GM12878 (cell line): ENCODE data around the gene PERM1. TPM values are rescaled to one million over a fixed set of nuclear protein-coding genes. Genes with fewer than 3 reads are reported as not detected.

Source experiments
- ATAC-seq: fragments of 200-7000 bp; cut with Tn5 transposase; 3 replicates; pipeline ENCODE4 v1.9.1; 2020; ENCODE audit warnings: mild to moderate bottlenecking, moderate library complexity
- BruUV-seq: library from RNA; stranded (reverse); fragments of 400-500 nt; replicated peaks from 2 replicates; lab custom pipeline; 2021; lab: Mats Ljungman, UMichigan
- CTCF ChIA-PET: fragments of 300-600 bp; sonication (Branson Sonifier 250); formaldehyde crosslinking; extraction: SDS; loops from one replicate; lab custom pipeline; 2021; ENCODE audit warnings: inconsistent platforms; lab: Yijun Ruan, JAX
- POLR2A ChIA-PET: fragments of 350-600 bp; formaldehyde crosslinking; extraction: SDS; loops from one replicate; lab custom pipeline; 2021; ENCODE audit warnings: inconsistent platforms; lab: Charles Lee
- RAD21 ChIA-PET: fragments of 300-600 bp; sonication (Branson Sonifier 250); formaldehyde crosslinking; loops from one replicate; lab custom pipeline; 2023; ENCODE audit warnings: antibody characterized with exemption; ENCODE audit not compliant: unreplicated experiment; lab: Charles Lee
- SMC1A ChIA-PET: fragments of 300-600 bp; sonication (Branson Sonifier 250); formaldehyde crosslinking; loops from one replicate; lab custom pipeline; 2023; ENCODE audit not compliant: unreplicated experiment, uncharacterized antibody; lab: Charles Lee
- DNase-seq: peaks from one replicate; pipeline ENCODE4 v3.0.0-alpha.2; 2011; ENCODE audit warnings: low read depth, low spot score
- FAIRE-seq: peaks from 3 replicates; lab custom pipeline; 2011; peaks lifted over from hg19 to GRCh38; lab: Jason Lieb, UNC
- H2AFZ ChIP-seq: 2 replicates; pipeline ENCODE4 v1.6.0; 2011; ENCODE audit warnings: low read depth, low read length, control low read depth; ENCODE audit not compliant: control insufficient read depth
- H3K27ac ChIP-seq: 2 replicates; pipeline ENCODE4 v1.5.1; 2011; ENCODE audit warnings: control low read depth; ENCODE audit not compliant: control insufficient read depth, insufficient read depth
- H3K27me3 ChIP-seq, 2 experiments: replicated peaks in 1 of 2; 2 replicates each; pipeline versions ENCODE4 v1.6.0 to v1.6.1; 2011; ENCODE audit warnings: low read length in 1 of 2; ENCODE audit not compliant: control insufficient read depth in 2 of 2, insufficient read depth in 2 of 2
- H3K36me3 ChIP-seq, 2 experiments: 2 replicates each; pipeline ENCODE4 v1.5.1; 2011; ENCODE audit warnings: low read length in 1 of 2; ENCODE audit not compliant: control insufficient read depth in 2 of 2, insufficient read depth in 2 of 2
- H3K4me1 ChIP-seq: 2 replicates; pipeline ENCODE4 v1.6.1; 2011; ENCODE audit warnings: mild to moderate bottlenecking, low read length, moderate library complexity, mixed read lengths; ENCODE audit not compliant: control insufficient read depth, insufficient read depth
- H3K4me2 ChIP-seq: 2 replicates; pipeline ENCODE4 v1.6.0; 2011; ENCODE audit warnings: control low read depth; ENCODE audit not compliant: control insufficient read depth, insufficient read depth
- H3K4me3 ChIP-seq: fragments of 200-600 bp; sonication (generic); 2 replicates; pipeline ENCODE4 v1.5.1; 2016
- H3K79me2 ChIP-seq: 2 replicates; pipeline ENCODE4 v1.6.0; 2011; ENCODE audit warnings: low read length; ENCODE audit not compliant: control insufficient read depth, insufficient read depth
- H3K9ac ChIP-seq: 2 replicates; pipeline ENCODE4 v1.8.0; 2011; ENCODE audit warnings: low read length, control low read depth, mixed read lengths; ENCODE audit not compliant: control insufficient read depth, insufficient read depth
- H3K9me3 ChIP-seq: replicated peaks from 3 replicates; pipeline ENCODE4 v1.5.1; 2011; ENCODE audit warnings: mild to moderate bottlenecking, low read length; ENCODE audit not compliant: control insufficient read depth, insufficient read depth
- H4K20me1 ChIP-seq: 2 replicates; pipeline ENCODE4 v1.6.0; 2011; ENCODE audit not compliant: control insufficient read depth, insufficient read depth
- CBFB ChIP-seq: IDR thresholded peaks from 2 replicates; pipeline ENCODE4 v1.6.1; 2016; ENCODE audit warnings: antibody characterized with exemption, low read depth
- EED ChIP-seq: sonication (generic); IDR thresholded peaks from 2 replicates; pipeline ENCODE4 v1.6.1; 2016; ENCODE audit warnings: antibody characterized with exemption, low read depth
- ESRRA ChIP-seq: IDR thresholded peaks from 2 replicates; pipeline ENCODE4 v1.6.1; 2012; ENCODE audit warnings: mild to moderate bottlenecking, low read length, improper control_type of control experiment
- GATAD2B ChIP-seq: fragments of 450-650 bp; conservative IDR thresholded peaks from 2 replicates; pipeline ENCODE4 v1.6.1; 2017; ENCODE audit warnings: low read depth, mild to moderate bottlenecking, moderate library complexity
- MEF2B ChIP-seq: fragments of 450-650 bp; IDR thresholded peaks from 2 replicates; pipeline ENCODE4 v1.6.1; 2018; ENCODE audit warnings: mild to moderate bottlenecking, moderate library complexity; ENCODE audit not compliant: partially characterized antibody, poor library complexity, severe bottlenecking
- MYC ChIP-seq: IDR thresholded peaks from 2 replicates; pipeline ENCODE4 v1.6.1; 2011; ENCODE audit warnings: mild to moderate bottlenecking, low read length, moderate library complexity, inconsistent platforms; ENCODE audit not compliant: insufficient read depth, insufficient replicate concordance, insufficient read length, severe bottlenecking
- NFYB ChIP-seq: IDR thresholded peaks from 2 replicates; pipeline ENCODE4 v1.6.1; 2011; ENCODE audit warnings: low read depth, mild to moderate bottlenecking, low read length, improper control_type of control experiment, moderate library complexity; ENCODE audit not compliant: insufficient read depth
- PKNOX1 ChIP-seq: fragments of 450-650 bp; IDR thresholded peaks from 2 replicates; pipeline ENCODE4 v1.6.1; 2016; ENCODE audit warnings: mild to moderate bottlenecking
- POU2F2 ChIP-seq: IDR thresholded peaks from 3 replicates; pipeline ENCODE4 v1.6.1; 2011; ENCODE audit warnings: low read depth, mild to moderate bottlenecking, low read length, borderline replicate concordance
- RBBP5 ChIP-seq: fragments of 200-600 bp; sonication (generic); conservative IDR thresholded peaks from 2 replicates; pipeline ENCODE4 v1.6.1; 2016
- RCOR1 ChIP-seq: conservative IDR thresholded peaks from 2 replicates; pipeline ENCODE4 v1.6.1; 2012; ENCODE audit warnings: low read depth, low read length, improper control_type of control experiment
- RUNX3 ChIP-seq: IDR thresholded peaks from 2 replicates; pipeline ENCODE4 v1.6.1; 2012; ENCODE audit warnings: low read length, inconsistent platforms
- SP1 ChIP-seq: IDR thresholded peaks from one replicate; pipeline ENCODE4 v1.6.1; 2011; ENCODE audit warnings: low read depth, low read length
- SREBF1 ChIP-seq: IDR thresholded peaks from 2 replicates; pipeline ENCODE4 v1.6.1; 2012; ENCODE audit warnings: mild to moderate bottlenecking, low read length
- SREBF2 ChIP-seq: IDR thresholded peaks from 2 replicates; pipeline ENCODE4 v1.6.1; 2012; ENCODE audit warnings: mild to moderate bottlenecking, low read length
- SRF ChIP-seq, 2 experiments: IDR thresholded peaks; 2 replicates each; pipeline ENCODE4 v1.6.1; 2011; ENCODE audit warnings: low read depth in 2 of 2, low read length in 2 of 2, mild to moderate bottlenecking in 1 of 2, moderate library complexity in 1 of 2
- TCF12 ChIP-seq: IDR thresholded peaks from 2 replicates; pipeline ENCODE4 v1.6.1; 2011; ENCODE audit warnings: low read depth, mild to moderate bottlenecking, low read length
- WGBS: methylation state at CpG from one replicate; pipeline ENCODE4 v1.1.6; 2016; ENCODE audit warnings: low lambda C conversion rate; ENCODE audit not compliant: insufficient replicate concordance, insufficient coverage; ENCODE audit errors: missing lambda C conversion rate; 5-methylcytosine and 5-hydroxymethylcytosine counted together
- in situ Hi-C: fragments of 300-500 bp; cut with MboI; formaldehyde crosslinking; loops from 9 replicates; pipeline ENCODE4 v1.14.3; 2018; ENCODE audit warnings: mixed read lengths
- intact Hi-C: fragments of 100-400 bp; cut with micrococcal nuclease; formaldehyde crosslinking; loops from one replicate; pipeline ENCODE4 v1.14.2; 2022; ENCODE audit not compliant: unreplicated experiment
- polyA plus RNA-seq, 11 experiments: library from polyadenylated mRNA; depleted of rRNA in 4 of 11; unstranded in 6 of 11; stranded (reverse) in 5 of 11; fragments of >200 nt; fragmentation: Nextera tagmentation in 4 of 11; fragmentation: Illumina TruSeq in 1 of 11; extraction: Ambion mirVana in 4 of 11; extraction: Trizol in 1 of 11; gene quantifications; 1 replicate in 1 of 11; 2 replicates in 10 of 11; pipeline versions ENCODE4 v1.2.1 to v1.2.3, GENCODE V29; 2011 to 2016; ENCODE audit warnings: inconsistent platforms in 2 of 11, missing spikeins in 2 of 11, low read depth in 1 of 11
- total RNA-seq, 4 experiments: library from RNA; depleted of rRNA in 3 of 4; stranded (reverse); fragments of >200 nt in 3 of 4; fragmentation: Illumina TruSeq in 1 of 4; extraction: Trizol in 1 of 4; gene quantifications; 2 replicates each; pipeline versions ENCODE4 v1.2.1 to v1.2.3, GENCODE V29; 2013 to 2021
- TF ChIP-seq, protein P1 (sequence below): fragments of 450-650 bp; IDR thresholded peaks from 2 replicates; pipeline ENCODE4 v1.6.1; 2018; ENCODE audit warnings: mild to moderate bottlenecking, low read depth, moderate library complexity; ENCODE audit not compliant: partially characterized antibody
- TF ChIP-seq, protein P2 (sequence below): IDR thresholded peaks from 2 replicates; pipeline ENCODE4 v1.6.1; 2012; ENCODE audit warnings: low read depth, low read length, improper control_type of control experiment

Gene PERM1
- total and polyA plus RNA-seq, 10 of the 15 experiments (the other 5 are each of a cell fraction or from before 2014, with no cell fraction given): not detected

GRCh38 chr1:1004780-1005697 lies 23.1 kb upstream of the PERM1 start:
- H3K27me3 ChIP-seq: peaks cover 0 to 9% of the 10 kb centered on the region in 2 experiments; a peak in 2 of 4 replicates
- H3K4me2 ChIP-seq: peak overlapping the region; percentile 55
- H3K36me3 ChIP-seq: no peaks in the 10 kb centered on the region
- RAD21 ChIA-PET: no interaction called here
- H2AFZ ChIP-seq: peak overlapping the region; percentile 56
- CTCF ChIA-PET: interaction anchor here (0.6 to 5.6 kb wide), 4 partner anchors 21 to 136 kb away, joined by 3 to 56 read pairs (median 4); partner anchors contain the start of gene PERM1
- in situ Hi-C loops (no loop called here), intact Hi-C loops (no loop called here)
- peaks cover 26% of the 10 kb centered on the region for H3K4me1 ChIP-seq
- H3K27ac ChIP-seq: no peak overlapping the region
- no peak overlapping the region; the same call in 1 of the 2 replicates for H3K9ac ChIP-seq
- BruUV-seq: no TSS peak
- H3K4me3 ChIP-seq: no peak overlapping the region
- no peaks in the 10 kb centered on the region for H4K20me1 ChIP-seq
- POLR2A ChIA-PET: interaction anchor here (0.5 to 5.4 kb wide), 4 partner anchors 8 to 20 kb away, joined by 3 to 22 read pairs (median 4); partner anchors contain the start of genes AGRN and ISG15
- H3K79me2 ChIP-seq: no peaks in the 10 kb centered on the region
- ATAC-seq (peak; percentile 31), DNase-seq (no peak), FAIRE-seq (no peak)
- WGBS: 5% methylated on average over 21 of the region's 21 CpGs
- SMC1A ChIA-PET: no interaction called here
- peaks cover 2% of the 10 kb centered on the region; the same call in 1 of the 3 replicates for H3K9me3 ChIP-seq
- TF ChIP-seq SREBF1 (no peak), GATAD2B (no peak), MYC (no peak), SREBF2 (no peak), RCOR1 (no peak), PKNOX1 (peak; percentile 51; the same call in 1 of the 2 replicates), SP1 (no peak), SRF (IDR thresholded peaks at IDR 0.05; ENCODE audit: low read depth in 2 of 2, low read length in 2 of 2) (no peak), POU2F2 (no peak), NFYB (no peak), RBBP5 (no peak), MEF2B (no peak), CBFB (no peak), TCF12 (no peak), RUNX3 (peak; percentile 55), EED (peak; percentile 32; the same call in 1 of the 2 replicates), ESRRA (no peak)
- TF ChIP-seq, protein P1, sequence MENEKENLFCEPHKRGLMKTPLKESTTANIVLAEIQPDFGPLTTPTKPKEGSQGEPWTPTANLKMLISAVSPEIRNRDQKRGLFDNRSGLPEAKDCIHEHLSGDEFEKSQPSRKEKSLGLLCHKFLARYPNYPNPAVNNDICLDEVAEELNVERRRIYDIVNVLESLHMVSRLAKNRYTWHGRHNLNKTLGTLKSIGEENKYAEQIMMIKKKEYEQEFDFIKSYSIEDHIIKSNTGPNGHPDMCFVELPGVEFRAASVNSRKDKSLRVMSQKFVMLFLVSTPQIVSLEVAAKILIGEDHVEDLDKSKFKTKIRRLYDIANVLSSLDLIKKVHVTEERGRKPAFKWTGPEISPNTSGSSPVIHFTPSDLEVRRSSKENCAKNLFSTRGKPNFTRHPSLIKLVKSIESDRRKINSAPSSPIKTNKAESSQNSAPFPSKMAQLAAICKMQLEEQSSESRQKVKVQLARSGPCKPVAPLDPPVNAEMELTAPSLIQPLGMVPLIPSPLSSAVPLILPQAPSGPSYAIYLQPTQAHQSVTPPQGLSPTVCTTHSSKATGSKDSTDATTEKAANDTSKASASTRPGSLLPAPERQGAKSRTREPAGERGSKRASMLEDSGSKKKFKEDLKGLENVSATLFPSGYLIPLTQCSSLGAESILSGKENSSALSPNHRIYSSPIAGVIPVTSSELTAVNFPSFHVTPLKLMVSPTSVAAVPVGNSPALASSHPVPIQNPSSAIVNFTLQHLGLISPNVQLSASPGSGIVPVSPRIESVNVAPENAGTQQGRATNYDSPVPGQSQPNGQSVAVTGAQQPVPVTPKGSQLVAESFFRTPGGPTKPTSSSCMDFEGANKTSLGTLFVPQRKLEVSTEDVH: no peak
- TF ChIP-seq, protein P2, sequence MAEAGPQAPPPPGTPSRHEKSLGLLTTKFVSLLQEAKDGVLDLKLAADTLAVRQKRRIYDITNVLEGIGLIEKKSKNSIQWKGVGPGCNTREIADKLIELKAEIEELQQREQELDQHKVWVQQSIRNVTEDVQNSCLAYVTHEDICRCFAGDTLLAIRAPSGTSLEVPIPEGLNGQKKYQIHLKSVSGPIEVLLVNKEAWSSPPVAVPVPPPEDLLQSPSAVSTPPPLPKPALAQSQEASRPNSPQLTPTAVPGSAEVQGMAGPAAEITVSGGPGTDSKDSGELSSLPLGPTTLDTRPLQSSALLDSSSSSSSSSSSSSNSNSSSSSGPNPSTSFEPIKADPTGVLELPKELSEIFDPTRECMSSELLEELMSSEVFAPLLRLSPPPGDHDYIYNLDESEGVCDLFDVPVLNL: no peak
